Endothelial cell of umbilical vein (primary cell): Measurements from ENCODE around the gene FAM107A. TPM values are rescaled to one million over a fixed set of nuclear protein-coding genes. Genes with fewer than 3 reads are reported as not detected.

ENCODE experiments used
- BruUV-seq: library from RNA; stranded (reverse); fragments of 400-500 nt; replicated peaks from 2 replicates; lab custom pipeline; 2021; lab: Mats Ljungman, UMichigan
- CTCF ChIA-PET: fragments of 300-600, 350-600 bp; sonication (Branson Sonifier 250); formaldehyde crosslinking; loops from one replicate; lab custom pipeline; 2021; ENCODE audit warnings: antibody characterized with exemption, inconsistent platforms; lab: Charles Lee
- POLR2A ChIA-PET: fragments of 300-600, 350-600 bp; sonication (Branson Sonifier 250); formaldehyde crosslinking; loops from one replicate; lab custom pipeline; 2021; ENCODE audit warnings: antibody characterized with exemption, inconsistent platforms; lab: Charles Lee
- DNase-seq: peaks from one replicate; pipeline ENCODE4 v3.0.0-alpha.2; 2011; ENCODE audit warnings: low read depth, low spot score
- FAIRE-seq: peaks from 2 replicates; lab custom pipeline; 2011; peaks lifted over from hg19 to GRCh38; lab: Jason Lieb, UNC
- H2AFZ ChIP-seq: 2 replicates; pipeline ENCODE4 v1.6.0; 2012; ENCODE audit warnings: low read depth, low read length, control low read depth, inconsistent platforms
- H3K27ac ChIP-seq: 2 replicates; pipeline ENCODE4 v1.5.1; 2011; ENCODE audit warnings: low read depth, mild to moderate bottlenecking, control low read depth, low read length, moderate library complexity; ENCODE audit not compliant: insufficient read depth
- H3K27me3 ChIP-seq, 2 experiments: 2 replicates each; pipeline versions ENCODE4 v1.6.0 to v1.6.1; 2011; ENCODE audit warnings: low read length in 2 of 2, mixed read lengths in 1 of 2; ENCODE audit not compliant: control insufficient read depth in 2 of 2, insufficient read depth in 2 of 2
- H3K36me3 ChIP-seq, 2 experiments: 2 replicates in 1 of 2; 3 replicates in 1 of 2; pipeline ENCODE4 v1.5.1; 2011; ENCODE audit warnings: low read length in 2 of 2, mild to moderate bottlenecking in 1 of 2, moderate library complexity in 1 of 2; ENCODE audit not compliant: control insufficient read depth in 2 of 2, insufficient read depth in 2 of 2; ENCODE audit errors: extremely low read depth in 1 of 2
- H3K4me1 ChIP-seq: 3 replicates; pipeline ENCODE4 v1.5.1; 2011; ENCODE audit warnings: mild to moderate bottlenecking, low read length; ENCODE audit not compliant: control insufficient read depth, insufficient read depth; ENCODE audit errors: extremely low read depth
- H3K4me2 ChIP-seq: 2 replicates; pipeline ENCODE4 v1.6.1; 2011; ENCODE audit warnings: low read length, control low read depth, mixed read lengths; ENCODE audit not compliant: insufficient read depth
- H3K4me3 ChIP-seq, 3 experiments: fragments of 200-600 bp in 1 of 3; sonication (generic), shearing (Covaris generic) in 1 of 3; replicated peaks in 1 of 3; 2 replicates each; pipeline ENCODE4 v1.5.1; 2011 to 2016; ENCODE audit warnings: control low read depth in 3 of 3, low read length in 3 of 3, mild to moderate bottlenecking in 2 of 3, inconsistent platforms in 1 of 3, low read depth in 1 of 3, moderate library complexity in 1 of 3; ENCODE audit not compliant: insufficient read depth in 1 of 3
- H3K79me2 ChIP-seq: 2 replicates; pipeline ENCODE4 v1.6.0; 2012; ENCODE audit warnings: low read length, inconsistent platforms; ENCODE audit not compliant: control insufficient read depth, insufficient read depth
- H3K9ac ChIP-seq: replicated peaks from 2 replicates; pipeline ENCODE3; 2011; ENCODE audit warnings: low read length, control low read depth; ENCODE audit not compliant: insufficient read depth; ENCODE audit errors: extremely low read depth
- H3K9me1 ChIP-seq: replicated peaks from 3 replicates; pipeline ENCODE4 v1.6.0; 2011; ENCODE audit warnings: mild to moderate bottlenecking, low read length; ENCODE audit not compliant: control insufficient read depth, insufficient read depth; ENCODE audit errors: extremely low read depth
- H3K9me3 ChIP-seq: replicated peaks from 2 replicates; pipeline ENCODE4 v1.5.1; 2012; ENCODE audit warnings: low read length, inconsistent platforms; ENCODE audit not compliant: control insufficient read depth, insufficient read depth
- H4K20me1 ChIP-seq: replicated peaks from 2 replicates; pipeline ENCODE3; 2011; ENCODE audit warnings: mild to moderate bottlenecking, low read length; ENCODE audit not compliant: control insufficient read depth, insufficient read depth; ENCODE audit errors: extremely low read depth
- EZH2 ChIP-seq: IDR thresholded peaks from 2 replicates; pipeline ENCODE4 v1.6.1; 2012; ENCODE audit warnings: borderline replicate concordance, low read depth, mild to moderate bottlenecking, moderate library complexity, low read length, inconsistent platforms; ENCODE audit not compliant: severe bottlenecking
- FOS ChIP-seq: IDR thresholded peaks from 2 replicates; pipeline ENCODE4 v1.6.1; 2011; ENCODE audit warnings: mild to moderate bottlenecking, low read length, moderate library complexity, borderline replicate concordance; ENCODE audit not compliant: insufficient read depth
- GATA2 ChIP-seq: IDR thresholded peaks from 2 replicates; pipeline ENCODE4 v1.7.0; 2011; ENCODE audit warnings: low read depth, mild to moderate bottlenecking, moderate library complexity, mixed read lengths, low read length; ENCODE audit not compliant: insufficient read length, insufficient read depth
- JUN ChIP-seq: IDR thresholded peaks from 2 replicates; pipeline ENCODE4 v1.6.1; 2011; ENCODE audit warnings: borderline replicate concordance, low read depth; ENCODE audit not compliant: insufficient read length, insufficient read depth
- MYC ChIP-seq: IDR thresholded peaks from one replicate; pipeline ENCODE4 v1.6.1; 2011; ENCODE audit warnings: mild to moderate bottlenecking, low read depth, low read length
- POLR2A ChIP-seq: IDR thresholded peaks from 2 replicates; pipeline ENCODE4 v1.6.1; 2012; ENCODE audit warnings: low read depth, mild to moderate bottlenecking, control low read depth, low read length
- POLR2AphosphoS5 ChIP-seq: IDR thresholded peaks from 2 replicates; pipeline ENCODE4 v1.6.1; 2012; ENCODE audit warnings: low read depth, mild to moderate bottlenecking, control low read depth, low read length, moderate library complexity; ENCODE audit not compliant: insufficient read depth
- dilution Hi-C: fragments of 300-500 bp; cut with MboI; formaldehyde crosslinking; loops from one replicate; pipeline ENCODE4 v1.15.0; 2019; ENCODE audit warnings: low sequenced_read_pairs; ENCODE audit not compliant: extremely low pct_ligation_motif_present
- intact Hi-C: fragments of 100-400 bp; cut with micrococcal nuclease; formaldehyde crosslinking; loops from one replicate; pipeline ENCODE4 v1.10.0; 2022
- polyA plus RNA-seq, 4 experiments: library from polyadenylated mRNA; depleted of rRNA in 3 of 4; stranded (reverse) in 3 of 4; unstranded in 1 of 4; fragments of >200 nt; gene quantifications; 2 replicates each; pipeline versions ENCODE4 v1.2.1 to v1.2.3, GENCODE V29; 2011 to 2012; ENCODE audit warnings: missing spikeins in 1 of 4
- total RNA-seq: library from RNA; stranded (reverse); gene quantifications from 2 replicates; pipeline ENCODE4 v1.2.3, GENCODE V29; 2021
- TF ChIP-seq, protein P1 (sequence below), 2 donors: IDR thresholded peaks; 1 replicate in 1 of 2; 2 replicates in 1 of 2; pipeline ENCODE4 v1.5.1; 2011; ENCODE audit warnings: low read length in 2 of 2, mild to moderate bottlenecking in 2 of 2, moderate library complexity in 2 of 2, control low read depth in 1 of 2, inconsistent platforms in 1 of 2, low read depth in 1 of 2; ENCODE audit not compliant: insufficient read depth in 1 of 2; ENCODE audit errors: extremely low read depth in 1 of 2
- TF ChIP-seq, protein P2 (sequence below): IDR thresholded peaks from 2 replicates; pipeline ENCODE4 v1.6.1; 2011; ENCODE audit not compliant: insufficient read depth, insufficient read length

Gene FAM107A
- total and polyA plus RNA-seq, 2 donors (not counting 3 experiments of a cell fraction or from before 2014, with no cell fraction given), result 5.7 to 10.7 TPM

DNA sequence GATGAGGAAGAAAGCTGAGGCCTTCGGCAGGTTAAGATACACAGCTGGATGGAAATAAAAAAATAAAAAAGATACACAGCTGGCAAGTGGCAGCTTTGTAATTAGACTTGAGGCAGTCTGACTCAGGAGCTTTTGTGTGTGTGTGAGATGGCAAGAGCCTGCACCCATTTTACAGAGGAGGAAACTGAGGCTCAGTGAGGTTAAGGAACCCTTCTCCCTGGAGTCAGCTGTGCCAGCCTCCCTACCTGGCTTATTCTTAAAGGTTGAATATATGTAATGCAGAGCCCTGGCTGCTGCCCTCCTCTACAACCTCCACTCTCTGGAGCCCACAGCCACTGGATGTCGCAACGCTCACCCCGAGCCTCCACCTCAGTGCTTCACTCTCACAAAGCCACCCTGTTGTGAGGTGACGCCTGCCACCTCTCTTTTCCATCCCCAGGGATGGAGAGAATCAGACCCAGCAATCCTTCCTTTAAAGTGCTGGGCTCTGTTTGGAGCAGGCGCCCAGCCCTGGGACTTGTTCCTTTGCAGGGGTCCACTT, 20.6 kb upstream of the FAM107A start:
- intact Hi-C loops (no loop called here), dilution Hi-C loops (no loop called here)
- Histone ChIP-seq H3K36me3 (no peaks in the 10 kb centered on the region), H4K20me1 (no peaks in the 10 kb centered on the region), H3K9me3 (no peaks in the 10 kb centered on the region), H3K4me2 (no peak overlapping the region), H3K27ac (no peak overlapping the region), H2AFZ (no peak overlapping the region), H3K27me3 (peaks cover 2 to 16% of the 10 kb centered on the region in 2 experiments), H3K9me1 (no peaks in the 10 kb centered on the region), H3K4me1 (no peaks in the 10 kb centered on the region), H3K9ac (no peak overlapping the region), H3K4me3 (no peak overlapping the region), H3K79me2 (no peaks in the 10 kb centered on the region)
- ChIA-PET CTCF (interaction anchor here (0.9 to 1.7 kb wide), 4 partner anchors 13 to 33 kb away, joined by 3 to 5 read pairs (median 4); no protein-coding TSS in a partner anchor), POLR2A (no interaction called here)
- TF ChIP-seq FOS, result no peak
- TF ChIP-seq JUN, result no peak
- TF ChIP-seq, protein P1, sequence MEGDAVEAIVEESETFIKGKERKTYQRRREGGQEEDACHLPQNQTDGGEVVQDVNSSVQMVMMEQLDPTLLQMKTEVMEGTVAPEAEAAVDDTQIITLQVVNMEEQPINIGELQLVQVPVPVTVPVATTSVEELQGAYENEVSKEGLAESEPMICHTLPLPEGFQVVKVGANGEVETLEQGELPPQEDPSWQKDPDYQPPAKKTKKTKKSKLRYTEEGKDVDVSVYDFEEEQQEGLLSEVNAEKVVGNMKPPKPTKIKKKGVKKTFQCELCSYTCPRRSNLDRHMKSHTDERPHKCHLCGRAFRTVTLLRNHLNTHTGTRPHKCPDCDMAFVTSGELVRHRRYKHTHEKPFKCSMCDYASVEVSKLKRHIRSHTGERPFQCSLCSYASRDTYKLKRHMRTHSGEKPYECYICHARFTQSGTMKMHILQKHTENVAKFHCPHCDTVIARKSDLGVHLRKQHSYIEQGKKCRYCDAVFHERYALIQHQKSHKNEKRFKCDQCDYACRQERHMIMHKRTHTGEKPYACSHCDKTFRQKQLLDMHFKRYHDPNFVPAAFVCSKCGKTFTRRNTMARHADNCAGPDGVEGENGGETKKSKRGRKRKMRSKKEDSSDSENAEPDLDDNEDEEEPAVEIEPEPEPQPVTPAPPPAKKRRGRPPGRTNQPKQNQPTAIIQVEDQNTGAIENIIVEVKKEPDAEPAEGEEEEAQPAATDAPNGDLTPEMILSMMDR (IDR thresholded peaks at IDR 0.05; ENCODE audit: extremely low read depth in 1 of 2, insufficient read depth in 1 of 2, low read depth in 1 of 2, low read length in 2 of 2), result no peak
- no peak for TF ChIP-seq GATA2
- no peak for TF ChIP-seq POLR2A
- no peak for TF ChIP-seq MYC
- no peak for TF ChIP-seq EZH2
- TF ChIP-seq, protein P2, sequence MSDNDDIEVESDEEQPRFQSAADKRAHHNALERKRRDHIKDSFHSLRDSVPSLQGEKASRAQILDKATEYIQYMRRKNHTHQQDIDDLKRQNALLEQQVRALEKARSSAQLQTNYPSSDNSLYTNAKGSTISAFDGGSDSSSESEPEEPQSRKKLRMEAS, result no peak
- TF ChIP-seq POLR2AphosphoS5, result no peak
- BruUV-seq, result no TSS peak
- FAIRE-seq, result no peak
- DNase-seq, result no peak
